GM21786 (cell line): Measurements from ENCODE around the gene SARS2.
A peak's percentile ranks its signal among the peaks of the same experiment; 100 is the strongest.
"Not testable (repeated sequence)": the region's sequence is repeated elsewhere in the genome, so short reads cannot be mapped to it uniquely, and the experiment has no call there.

Source experiments
- ATAC-seq: cut with Tn5 transposase; IDR thresholded peaks from one replicate; pipeline ENCODE4 v1.9.1; 2021; ENCODE audit not compliant: unreplicated experiment

Gene SARS2

GRCh38 chr19:38898788-38899446 is 31.6 kb downstream of the SARS2 start:
- ATAC-seq: peak; percentile 2

GRCh38 chr19:38894968-38895367 is 35.6 kb downstream of the SARS2 start:
- ATAC-seq: no peak

- ATAC-seq: no peak
Observed at GRCh38 chr19:38893341-38893771, 37.2 kb downstream of the SARS2 start.

GRCh38 chr19:38892841-38893240 is 37.7 kb downstream of the SARS2 start:
- ATAC-seq: no peak

GRCh38 chr19:38891771-38892170 is 38.8 kb downstream of the SARS2 start:
- ATAC-seq: no peak

- ATAC-seq: no peak
Observed at GRCh38 chr19:38890686-38891085, 39.9 kb downstream of the SARS2 start.

GRCh38 chr19:38889803-38890202 is 40.8 kb downstream of the SARS2 start:
- no peak for ATAC-seq

GRCh38 chr19:38888876-38889275 is 41.7 kb downstream of the SARS2 start:
- ATAC-seq: no peak

GRCh38 chr19:38884691-38885090 is 45.9 kb downstream of the SARS2 start:
- not testable (repeated sequence) for ATAC-seq

- no peak for ATAC-seq
Observed at GRCh38 chr19:38883286-38883685, 47.3 kb downstream of the SARS2 start.

GRCh38 chr19:38880882-38881609 is 49.5 kb downstream of the SARS2 start:
- no peak for ATAC-seq

- no peak for ATAC-seq
Observed at GRCh38 chr19:38880076-38880881, 50.3 kb downstream of the SARS2 start.

- ATAC-seq: no peak
Observed at GRCh38 chr19:38879400-38879751, 51.2 kb downstream of the SARS2 start.

GRCh38 chr19:38878575-38879399 is 51.8 kb downstream of the SARS2 start:
- ATAC-seq: no peak

GRCh38 chr19:38877781-38878574 is 52.6 kb downstream of the SARS2 start, which contains the start of gene RINL:
Gene RINL (minus strand): TSS chr19:38878275. CDS start chr19:38876742, 1,533 bp downstream.
- ATAC-seq: no peak

GRCh38 chr19:38875656-38876395 is 54.7 kb downstream of the SARS2 start:
- no peak for ATAC-seq

GRCh38 chr19:38873400-38873799 is 57.2 kb downstream of the SARS2 start:
- not testable (repeated sequence) for ATAC-seq

GRCh38 chr19:38870612-38871011 is 60.0 kb downstream of the SARS2 start:
- ATAC-seq: no peak

GRCh38 chr19:38869836-38870607 is 60.5 kb downstream of the SARS2 start:
- no peak for ATAC-seq
